ENCODE measurements around the gene ADAMTS16. TPM values are rescaled to one million over a fixed set of nuclear protein-coding genes. Genes with fewer than 3 reads are reported as not detected.

ADAMTS16 gene
- total and polyA plus RNA-seq, 9 donors = 7.4 to 32.7 (median 13.6) TPM

DNA sequence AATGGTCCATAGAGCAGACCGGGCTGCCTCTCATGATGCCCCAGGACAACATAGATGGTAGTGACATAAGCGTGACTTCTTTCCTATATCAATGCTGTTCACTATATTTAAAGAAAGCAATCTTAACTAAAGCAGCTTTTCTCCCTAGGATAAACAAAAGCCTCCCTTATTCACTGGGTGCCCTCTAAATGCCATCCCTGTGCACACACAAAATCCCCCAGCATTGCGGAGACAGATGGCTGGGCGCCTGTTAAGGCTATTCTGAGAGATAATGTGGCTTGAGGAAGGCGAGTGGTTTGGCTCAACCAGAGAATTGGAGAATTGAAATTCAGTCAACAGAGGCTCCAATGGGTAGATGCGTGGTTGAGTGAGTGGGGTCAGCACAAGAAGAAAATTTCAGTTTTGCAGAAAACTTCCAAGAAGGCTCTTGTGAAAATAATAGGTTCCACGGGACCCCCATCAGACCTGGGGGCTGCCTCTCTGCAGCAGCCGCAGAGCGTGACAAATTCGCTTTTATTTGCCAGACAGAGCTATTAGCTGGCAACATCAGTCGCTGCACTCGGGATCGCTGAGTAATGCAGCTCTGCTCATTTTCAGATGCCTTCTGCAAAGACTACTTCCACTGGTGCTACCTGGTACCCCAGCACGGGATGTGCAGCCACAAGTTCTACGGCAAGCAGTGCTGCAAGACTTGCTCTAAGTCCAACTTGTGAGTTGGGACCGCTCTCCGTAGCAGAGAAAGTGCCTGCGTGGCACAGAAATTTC is 178.5 kb downstream of the ADAMTS16 start:
- TF ChIP-seq EP300 (IDR thresholded peaks at IDR 0.05) (no peak), POLR2A (IDR thresholded peaks at IDR 0.05) (no peak)
- TF ChIP-seq, protein P1, sequence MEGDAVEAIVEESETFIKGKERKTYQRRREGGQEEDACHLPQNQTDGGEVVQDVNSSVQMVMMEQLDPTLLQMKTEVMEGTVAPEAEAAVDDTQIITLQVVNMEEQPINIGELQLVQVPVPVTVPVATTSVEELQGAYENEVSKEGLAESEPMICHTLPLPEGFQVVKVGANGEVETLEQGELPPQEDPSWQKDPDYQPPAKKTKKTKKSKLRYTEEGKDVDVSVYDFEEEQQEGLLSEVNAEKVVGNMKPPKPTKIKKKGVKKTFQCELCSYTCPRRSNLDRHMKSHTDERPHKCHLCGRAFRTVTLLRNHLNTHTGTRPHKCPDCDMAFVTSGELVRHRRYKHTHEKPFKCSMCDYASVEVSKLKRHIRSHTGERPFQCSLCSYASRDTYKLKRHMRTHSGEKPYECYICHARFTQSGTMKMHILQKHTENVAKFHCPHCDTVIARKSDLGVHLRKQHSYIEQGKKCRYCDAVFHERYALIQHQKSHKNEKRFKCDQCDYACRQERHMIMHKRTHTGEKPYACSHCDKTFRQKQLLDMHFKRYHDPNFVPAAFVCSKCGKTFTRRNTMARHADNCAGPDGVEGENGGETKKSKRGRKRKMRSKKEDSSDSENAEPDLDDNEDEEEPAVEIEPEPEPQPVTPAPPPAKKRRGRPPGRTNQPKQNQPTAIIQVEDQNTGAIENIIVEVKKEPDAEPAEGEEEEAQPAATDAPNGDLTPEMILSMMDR (IDR thresholded peaks at IDR 0.05) = no peak
- intact Hi-C loops (cut with DNase I) = no loop called here
- no peaks in the 10 kb centered on the region for H3K27me3 ChIP-seq
- no peaks in the 10 kb centered on the region for H3K9me3 ChIP-seq
- H3K4me3 ChIP-seq = no peak overlapping the region
- no peak overlapping the region for H3K27ac ChIP-seq
- no peaks in the 10 kb centered on the region for H3K4me1 ChIP-seq (ENCODE audit: insufficient read depth)
- no peak for DNase-seq
- no peaks in the 10 kb centered on the region for H3K36me3 ChIP-seq
- WGBS, 3 donors = 87 to 95% (median 91%) methylated on average over 18 of the region's 18 CpGs

DNA sequence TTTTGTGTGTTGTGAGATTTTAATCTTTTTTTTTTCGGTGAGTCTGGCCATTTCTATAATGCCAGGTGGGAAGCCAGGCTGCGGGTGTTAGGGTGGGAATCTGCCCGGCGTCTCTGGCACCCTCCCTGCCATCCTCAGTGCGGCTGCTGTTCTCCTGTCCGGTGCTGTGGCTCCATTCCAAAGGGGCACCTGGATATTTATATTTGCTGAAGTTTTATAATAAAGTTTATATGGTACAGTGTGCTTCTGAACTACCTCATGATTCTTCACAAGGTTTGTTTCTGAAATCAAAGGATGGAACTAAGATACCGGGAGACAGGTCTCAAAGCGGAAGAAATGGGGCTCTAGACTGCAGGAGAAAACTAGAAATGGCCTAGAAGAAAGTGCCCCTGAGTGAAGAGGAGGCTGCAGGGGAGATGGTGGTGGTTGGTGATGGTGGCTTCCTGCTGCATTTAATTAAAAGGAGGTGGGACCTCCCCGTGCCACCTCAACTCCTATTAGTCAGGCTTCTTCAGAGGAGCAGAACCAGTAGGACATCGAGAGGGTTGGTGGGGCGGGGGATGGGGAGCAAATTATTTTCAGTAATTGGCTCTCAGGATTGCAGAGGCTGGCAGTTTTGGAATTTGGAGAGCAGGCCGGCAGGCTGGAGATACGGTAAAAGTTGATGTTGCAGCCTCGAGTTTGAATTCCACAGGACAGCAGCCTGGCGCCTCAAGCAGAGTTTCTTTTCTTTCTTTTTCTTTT is 180.1 kb downstream of the ADAMTS16 start:
- Histone ChIP-seq H3K36me3 (no peaks in the 10 kb centered on the region), H3K9me3 (no peaks in the 10 kb centered on the region), H3K27ac (no peak overlapping the region), H3K4me3 (no peak overlapping the region), H3K4me1 (ENCODE audit: insufficient read depth) (no peaks in the 10 kb centered on the region), H3K27me3 (no peaks in the 10 kb centered on the region)
- TF ChIP-seq EP300 (IDR thresholded peaks at IDR 0.05) = no peak
- TF ChIP-seq, protein P1 (IDR thresholded peaks at IDR 0.05) = no peak
- no peak for TF ChIP-seq POLR2A (IDR thresholded peaks at IDR 0.05)
- WGBS, 3 donors = 80 to 86% (median 86%) methylated on average over 15 of the region's 15 CpGs
- intact Hi-C loops (cut with DNase I) = no loop called here
- no peak for DNase-seq

DNA sequence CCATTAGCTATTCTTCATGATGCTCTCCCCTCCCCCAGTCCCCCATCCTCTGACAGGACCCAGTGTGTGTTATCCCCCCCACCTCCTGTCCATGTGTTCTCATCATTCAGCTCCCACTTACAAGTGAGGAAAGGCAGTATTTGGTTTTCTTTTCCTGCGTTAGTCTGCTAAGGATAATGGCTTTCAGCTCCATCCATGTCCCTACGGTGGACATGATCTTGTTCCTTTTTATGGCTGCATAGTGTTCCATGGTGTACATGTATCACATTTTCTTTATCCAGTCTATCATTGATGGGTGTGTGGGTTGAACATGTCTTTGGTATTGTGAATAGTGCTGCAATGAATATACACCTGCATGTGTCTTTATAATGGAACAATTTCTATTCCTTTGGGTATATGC is 181.0 kb downstream of the ADAMTS16 start:
- no peak overlapping the region for H3K27ac ChIP-seq
- TF ChIP-seq, protein P1 (IDR thresholded peaks at IDR 0.05) = no peak
- TF ChIP-seq POLR2A (IDR thresholded peaks at IDR 0.05) (no peak), EP300 (IDR thresholded peaks at IDR 0.05) (no peak)
- 92 to 98% (median 94%) methylated on average over 2 of the region's 2 CpGs for WGBS, 3 donors
- DNase-seq = no peak
- H3K27me3 ChIP-seq = no peaks in the 10 kb centered on the region
- H3K36me3 ChIP-seq = no peaks in the 10 kb centered on the region
- no peak overlapping the region for H3K4me3 ChIP-seq
- no peaks in the 10 kb centered on the region for H3K9me3 ChIP-seq
- peaks cover 2% of the 10 kb centered on the region for H3K4me1 ChIP-seq (ENCODE audit: insufficient read depth)
- intact Hi-C loops (cut with DNase I) = no loop called here

DNA sequence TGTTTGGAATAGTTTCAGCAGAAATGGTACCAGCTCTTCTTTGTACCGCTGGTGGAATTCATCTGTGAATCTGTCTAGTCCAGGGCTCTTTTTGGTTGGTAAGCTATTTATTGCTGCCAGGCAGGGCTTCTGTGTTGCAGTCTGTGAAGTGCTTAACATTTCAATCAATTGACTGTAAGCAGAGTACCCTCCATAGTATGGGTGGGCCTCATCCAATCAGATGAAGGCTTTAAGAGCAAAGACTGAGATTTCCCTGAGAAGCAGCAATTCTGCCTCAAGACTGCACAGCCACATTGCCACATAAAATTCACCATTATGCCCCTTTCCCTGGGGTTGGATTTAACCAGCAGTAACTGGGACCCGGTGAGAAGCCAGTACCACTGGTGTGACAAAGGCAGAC is 183.4 kb downstream of the ADAMTS16 start:
- TF ChIP-seq POLR2A (IDR thresholded peaks at IDR 0.05) = no peak
- H3K27ac ChIP-seq = no peak overlapping the region
- H3K27me3 ChIP-seq = no peaks in the 10 kb centered on the region
- no peaks in the 10 kb centered on the region for H3K9me3 ChIP-seq
- peaks cover 6% of the 10 kb centered on the region for H3K4me1 ChIP-seq (ENCODE audit: insufficient read depth)
- no peak for DNase-seq
- H3K4me3 ChIP-seq = no peak overlapping the region
- 98 to 100% (median 99%) methylated on average over 2 of the region's 2 CpGs for WGBS, 3 donors
- intact Hi-C loops (cut with DNase I) = no loop called here
- no peaks in the 10 kb centered on the region for H3K36me3 ChIP-seq

Measured in ovary (tissue), 9 donors.